ENCODE data around the gene DZIP3. TPM values are rescaled to one million over a fixed set of nuclear protein-coding genes. Genes with fewer than 3 reads are reported as not detected.

DZIP3 gene
- total and polyA plus RNA-seq, 2 donors (not counting 1 experiment from before 2014, with no cell fraction given) = 6.8 to 11.1 TPM

GRCh38 chr3:108546247-108546646, 43.3 kb upstream of the DZIP3 start:
- Mint-ChIP-seq H3K4me3 (peak overlapping the region; percentile 67), H3K9me3 (ENCODE audit: insufficient read depth) (no peaks in the 10 kb centered on the region), H3K27me3 (no peaks in the 10 kb centered on the region), H3K27ac (no peak overlapping the region), H3K4me1 (peaks cover 10% of the 10 kb centered on the region)
- no peaks in the 10 kb centered on the region for H3K79me2 ChIP-seq (ENCODE audit: control insufficient read depth, insufficient read depth, low read length)
- no peaks in the 10 kb centered on the region for H4K20me1 ChIP-seq (ENCODE audit: control insufficient read depth, insufficient read depth, low read length, poor library complexity, severe bottlenecking)
- TF ChIP-seq EZH2 (IDR thresholded peaks at IDR 0.05; ENCODE audit: borderline replicate concordance, insufficient read depth, low read depth, low read length, poor library complexity, severe bottlenecking) = no peak
- no peak for TF ChIP-seq CTCF (IDR thresholded peaks at IDR 0.05)
- peaks cover 0 to 1% of the 10 kb centered on the region in 2 experiments for H3K36me3 ChIP-seq (replicated peaks in 1 of 2; ENCODE audit: control extremely low read depth in 1 of 2, control insufficient read depth in 1 of 2, extremely low read depth in 1 of 2, insufficient read depth in 2 of 2, low read length in 1 of 2)
- H3K27me3 ChIP-seq (replicated peaks in 1 of 4; ENCODE audit: control extremely low read depth in 1 of 4, control insufficient read depth in 3 of 4, insufficient read depth in 4 of 4, low read length in 3 of 4) = no peaks in the 10 kb centered on the region
- H3K4me1 ChIP-seq (ENCODE audit: control insufficient read depth in 2 of 2, insufficient read depth in 2 of 2, low read length in 2 of 2) = peaks cover 0 to 3% of the 10 kb centered on the region in 2 donors
- peak overlapping the region in 4 of 5 experiments; percentile 5 to 44 (median 32) for H3K4me3 ChIP-seq (ENCODE audit: control extremely low read depth in 1 of 5, extremely low read depth in 1 of 5, insufficient read depth in 1 of 5, low read depth in 2 of 5, low read length in 4 of 5)
- peak; percentile 4 for DNase-seq
- H2AFZ ChIP-seq (ENCODE audit: insufficient read depth, low read depth, low read length, poor library complexity, severe bottlenecking) = peak overlapping the region; percentile 23
- intact Hi-C loops (cut with micrococcal nuclease) = loop anchor here (10.0 kb wide), 1 partner anchor 611 kb away; no protein-coding TSS in a partner anchor
- POLR2A ChIA-PET = interaction anchor here (0.5 kb wide), 1 partner anchor 47 kb away, joined by 3 read pairs; no protein-coding TSS in a partner anchor
- peak overlapping the region in 1 of 2 donors; percentile 54 for H3K27ac ChIP-seq (ENCODE audit: low read length in 2 of 2)
- ATAC-seq (ENCODE audit: low read depth) = no peak
- WGBS (ENCODE audit: insufficient coverage) = no CpG with 5 or more reads among the region's 1 CpG
- H3K9me3 ChIP-seq (ENCODE audit: control extremely low read depth in 1 of 3, control insufficient read depth in 2 of 3, insufficient read depth in 1 of 3, low read length in 2 of 3) = no peaks in the 10 kb centered on the region
- H3K4me2 ChIP-seq (replicated peaks; ENCODE audit: low read depth, low read length, poor library complexity, severe bottlenecking) = peak overlapping the region; percentile 65
- peak overlapping the region; percentile 65 for H3K9ac ChIP-seq (ENCODE audit: low read length)
- CTCF ChIA-PET = interaction anchor here (1.2 kb wide), 1 partner anchor 57 kb away, joined by 3 read pairs; no protein-coding TSS in a partner anchor

GRCh38 chr3:108546692-108547091, 42.8 kb upstream of the DZIP3 start:
- ATAC-seq (ENCODE audit: low read depth) = no peak
- H3K4me1 Mint-ChIP-seq = peaks cover 10% of the 10 kb centered on the region
- Histone ChIP-seq H4K20me1 (ENCODE audit: control insufficient read depth, insufficient read depth, low read length, poor library complexity, severe bottlenecking) (no peaks in the 10 kb centered on the region), H3K79me2 (ENCODE audit: control insufficient read depth, insufficient read depth, low read length) (no peaks in the 10 kb centered on the region), H2AFZ (ENCODE audit: insufficient read depth, low read depth, low read length, poor library complexity, severe bottlenecking) (peak overlapping the region; percentile 23), H3K9ac (ENCODE audit: low read length) (peak overlapping the region; percentile 65), H3K27ac (ENCODE audit: low read length in 2 of 2) (peak overlapping the region in 1 of 2 donors; percentile 54), H3K36me3 (replicated peaks in 1 of 2; ENCODE audit: control extremely low read depth in 1 of 2, control insufficient read depth in 1 of 2, extremely low read depth in 1 of 2, insufficient read depth in 2 of 2, low read length in 1 of 2) (peaks cover 0 to 1% of the 10 kb centered on the region in 2 experiments), H3K27me3 (replicated peaks in 1 of 4; ENCODE audit: control extremely low read depth in 1 of 4, control insufficient read depth in 3 of 4, insufficient read depth in 4 of 4, low read length in 3 of 4) (no peaks in the 10 kb centered on the region), H3K4me3 (ENCODE audit: control extremely low read depth in 1 of 5, extremely low read depth in 1 of 5, insufficient read depth in 1 of 5, low read depth in 2 of 5, low read length in 4 of 5) (peak overlapping the region in 4 of 5 experiments; percentile 5 to 44 (median 32)), H3K9me3 (ENCODE audit: control extremely low read depth in 1 of 3, control insufficient read depth in 2 of 3, insufficient read depth in 1 of 3, low read length in 2 of 3) (no peaks in the 10 kb centered on the region), H3K4me1 (ENCODE audit: control insufficient read depth in 2 of 2, insufficient read depth in 2 of 2, low read length in 2 of 2) (peaks cover 0 to 3% of the 10 kb centered on the region in 2 donors), H3K4me2 (replicated peaks; ENCODE audit: low read depth, low read length, poor library complexity, severe bottlenecking) (peak overlapping the region; percentile 65)
- peak overlapping the region; percentile 1 for H3K27ac Mint-ChIP-seq
- peak; percentile 7 for DNase-seq
- H3K9me3 Mint-ChIP-seq (ENCODE audit: insufficient read depth) = no peaks in the 10 kb centered on the region
- TF ChIP-seq EZH2 (IDR thresholded peaks at IDR 0.05; ENCODE audit: borderline replicate concordance, insufficient read depth, low read depth, low read length, poor library complexity, severe bottlenecking) (no peak), CTCF (IDR thresholded peaks at IDR 0.05) (no peak)
- WGBS (ENCODE audit: insufficient coverage) = no CpG with 5 or more reads among the region's 3 CpGs
- ChIA-PET CTCF (interaction anchor here (1.2 kb wide), 1 partner anchor 57 kb away, joined by 3 read pairs; no protein-coding TSS in a partner anchor), POLR2A (no interaction called here)
- H3K4me3 Mint-ChIP-seq = peak overlapping the region; percentile 67
- intact Hi-C loops (cut with micrococcal nuclease) = loop anchor here (10.0 kb wide), 1 partner anchor 612 kb away; no protein-coding TSS in a partner anchor
- no peaks in the 10 kb centered on the region for H3K27me3 Mint-ChIP-seq
